ENCODE data around the gene KLHL29. TPM values are rescaled to one million over a fixed set of nuclear protein-coding genes. Genes with fewer than 3 reads are reported as not detected.

Gene KLHL29
- total RNA-seq, 1 experiment from 2014 or later = 2.4 TPM

GRCh38 chr2:23446916-23447315 lies 61.9 kb downstream of the KLHL29 start:
- H3K9me3 Mint-ChIP-seq = peaks cover under 1 to 4% of the 10 kb centered on the region in 2 experiments; a peak in 2 of 5 replicates
- Histone ChIP-seq H3K9ac (ENCODE audit: extremely low read depth, insufficient read length, low read length) (no peak overlapping the region), H4K5ac (ENCODE audit: insufficient read length, low read depth, low read length) (no peak overlapping the region)

More at GRCh38 chr2:23446916-23447315, 61.9 kb downstream of the KLHL29 start:
- Histone ChIP-seq H2AFZ (ENCODE audit: low read length) (no peak overlapping the region), H4K20me1 (ENCODE audit: control insufficient read depth, insufficient read depth, insufficient read length) (no peaks in the 10 kb centered on the region), H4K91ac (ENCODE audit: insufficient read length, low read depth, low read length) (no peak overlapping the region), H2AK5ac (ENCODE audit: insufficient read length, low read length) (no peak overlapping the region), H2BK12ac (ENCODE audit: insufficient read length, low read depth, low read length) (no peak overlapping the region), H3T11ph (ENCODE audit: low read length) (no peak overlapping the region), H3K4me2 (ENCODE audit: insufficient read depth, insufficient read length, low read length) (no peak overlapping the region), H3K27me3 (ENCODE audit: insufficient read depth, low read length) (no peaks in the 10 kb centered on the region), H2BK120ac (ENCODE audit: low read depth, low read length, poor library complexity, severe bottlenecking) (no peak overlapping the region), H3K18ac (ENCODE audit: insufficient read length, low read depth, low read length) (no peak overlapping the region), H3K4me1 (ENCODE audit: insufficient read depth, low read length) (no peaks in the 10 kb centered on the region), H3K23ac (ENCODE audit: insufficient read length, low read depth, low read length) (peak overlapping the region; percentile 84), H3K79me1 (ENCODE audit: insufficient read depth, low read depth, low read length, poor library complexity, severe bottlenecking) (no peaks in the 10 kb centered on the region), H3K9me3 (ENCODE audit: control insufficient read depth, low read depth, low read length) (peaks cover 6% of the 10 kb centered on the region), H2BK20ac (ENCODE audit: low read depth, low read length, poor library complexity, severe bottlenecking) (no peak overlapping the region), H3K79me2 (ENCODE audit: insufficient read depth, low read length) (no peaks in the 10 kb centered on the region), H4K8ac (replicated peaks; ENCODE audit: insufficient read length, low read depth, low read length) (no peak overlapping the region), H2BK5ac (ENCODE audit: insufficient read length, low read length) (no peak overlapping the region), H3K27ac (ENCODE audit: insufficient read length, low read depth, low read length) (no peak overlapping the region), H3K14ac (ENCODE audit: insufficient read depth, low read length) (no peak overlapping the region), H3K23me2 (ENCODE audit: insufficient read length, low read depth, low read length, poor library complexity, severe bottlenecking) (no peaks in the 10 kb centered on the region), H3K4ac (ENCODE audit: low read depth, low read length) (no peak overlapping the region), H2BK15ac (ENCODE audit: low read depth, low read length) (no peak overlapping the region), H3K56ac (ENCODE audit: insufficient read length, low read depth, low read length) (no peak overlapping the region)
- no peak for DNase-seq
- TF ChIP-seq CTCF (conservative IDR thresholded peaks at IDR 0.05) = no peak
- Mint-ChIP-seq H3K4me1 (no peaks in the 10 kb centered on the region), H3K27ac (no peak overlapping the region), H3K4me3 (no peak overlapping the region), H3K27me3 (ENCODE audit: low read depth) (no peaks in the 10 kb centered on the region; the same call in none of the 2 replicates), H3K36me3 (ENCODE audit: insufficient read depth in 1 of 3, low read depth in 3 of 3) (peaks cover 0 to 5% (median 1%) of the 10 kb centered on the region in 3 experiments; a peak in 2 of 7 replicates)
- WGBS (ENCODE audit: extremely low coverage, insufficient read length, low lambda C conversion rate) = no CpG with 5 or more reads among the region's 5 CpGs
